Measurements from ENCODE around the gene CORO2A.

GRCh38 chr9:98202252-98202651 is 9.8 kb upstream of the CORO2A start:
- TF ChIP-seq CTCF (IDR thresholded peaks at IDR 0.05) = no peak
- TF ChIP-seq REST (IDR thresholded peaks at IDR 0.05; ENCODE audit: low read depth, low read length) = no peak
- TF ChIP-seq CHD2 (IDR thresholded peaks at IDR 0.05; ENCODE audit: low read length, partially characterized antibody) = no peak
- no peak for TF ChIP-seq TEAD4 (IDR thresholded peaks at IDR 0.05; ENCODE audit: borderline replicate concordance, insufficient read depth)
- no peak for TF ChIP-seq RXRA (IDR thresholded peaks at IDR 0.05; ENCODE audit: borderline replicate concordance, low read depth)
- no peak for TF ChIP-seq MAX (IDR thresholded peaks at IDR 0.05; ENCODE audit: low read depth)
- no peak for TF ChIP-seq SMC3 (IDR thresholded peaks at IDR 0.05; ENCODE audit: low read depth, low read length)
